Lower lobe of right lung (tissue), 2 donors: Measurements from ENCODE around the gene RFC4. TPM values are rescaled to one million over a fixed set of nuclear protein-coding genes. Genes with fewer than 3 reads are reported as not detected.

Source experiments
- ATAC-seq, 2 donors: fragments of 200-7000 bp; cut with Tn5 transposase; one replicate each; pipeline ENCODE4 v1.9.1; 2020 to 2022; ENCODE audit warnings: mild to moderate bottlenecking in 2 of 2, moderate library complexity in 2 of 2
- DNase-seq: peaks from one replicate; pipeline ENCODE4 v3.0.0-alpha.2; 2020
- H3K27ac ChIP-seq: fragments of 200-600 bp; one replicate; pipeline ENCODE4 v1.8.0; 2022
- H3K27me3 ChIP-seq: fragments of 200-600 bp; one replicate; pipeline ENCODE4 v1.8.0; 2022; ENCODE audit warnings: low read depth
- H3K36me3 ChIP-seq: fragments of 200-600 bp; one replicate; pipeline ENCODE4 v1.8.0; 2022; ENCODE audit warnings: mild to moderate bottlenecking
- H3K4me1 ChIP-seq: fragments of 200-600 bp; one replicate; pipeline ENCODE4 v1.8.0; 2022
- H3K4me3 ChIP-seq: fragments of 200-600 bp; one replicate; pipeline ENCODE4 v1.8.0; 2022; ENCODE audit warnings: mild to moderate bottlenecking
- H3K9me3 ChIP-seq: fragments of 200-600 bp; one replicate; pipeline ENCODE4 v1.8.0; 2022
- CTCF ChIP-seq: fragments of 200-600 bp; IDR thresholded peaks from one replicate; pipeline ENCODE4 v1.8.0; 2022; ENCODE audit warnings: antibody characterized with exemption, mild to moderate bottlenecking
- intact Hi-C: fragments of 100-400 bp; cut with DNase I; formaldehyde crosslinking; loops from one replicate; pipeline ENCODE4 v1.11.0; 2022
- total RNA-seq: library from RNA; stranded (reverse); fragmentation: NEBNext Ultra II Directional; extraction: Animal tissue kit (Norgen Biotek cat#: 25700); gene quantifications from one replicate; pipeline ENCODE4 v1.2.1, GENCODE V29; 2021
- donor health status: DM: no; HTN: yes; CAD: no; lungs with severe emphysema.

The RFC4 gene
- total RNA-seq, 1 donor from 2014 or later, result 8.4 TPM

DNA sequence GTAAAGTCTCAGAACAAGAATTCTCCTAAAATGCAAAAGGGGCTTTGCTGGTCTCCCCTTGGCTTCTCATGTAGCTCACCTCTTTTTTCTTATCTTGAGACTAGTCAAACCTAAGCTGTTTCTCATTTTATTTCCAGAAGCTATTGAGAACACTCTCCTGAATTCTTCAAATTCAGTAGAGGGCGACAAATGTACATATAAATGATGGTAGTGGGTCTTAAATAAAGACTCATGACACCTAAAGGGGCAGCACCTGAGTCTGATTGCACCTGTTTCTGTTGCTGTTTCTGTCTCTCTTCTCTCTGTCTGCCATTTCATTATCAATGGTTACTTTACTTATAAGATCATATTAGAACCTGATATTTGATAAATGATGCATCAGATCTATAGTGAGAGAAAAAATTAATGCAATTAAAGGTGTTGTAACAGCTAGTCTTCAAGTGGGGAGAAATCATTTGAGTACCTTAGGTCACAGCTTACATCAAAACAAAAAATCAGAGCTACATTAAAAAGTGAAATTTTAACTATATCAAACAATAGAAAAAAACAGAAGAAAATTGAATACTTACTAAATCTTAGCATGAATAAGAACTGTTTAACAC is 43.2 kb upstream of the RFC4 start:
- Histone ChIP-seq H3K9me3 (no peaks in the 10 kb centered on the region), H3K4me1 (no peaks in the 10 kb centered on the region), H3K4me3 (no peak overlapping the region), H3K27ac (no peak overlapping the region), H3K36me3 (no peaks in the 10 kb centered on the region), H3K27me3 (no peaks in the 10 kb centered on the region)
- ATAC-seq, result peak; percentile 52 to 67
- no peak for DNase-seq
- peak; percentile 52 for TF ChIP-seq CTCF
- intact Hi-C loops, result no loop called here

- intact Hi-C loops, result no loop called here
- Histone ChIP-seq H3K4me3 (no peak overlapping the region), H3K36me3 (no peaks in the 10 kb centered on the region), H3K27me3 (no peaks in the 10 kb centered on the region), H3K9me3 (no peaks in the 10 kb centered on the region), H3K4me1 (no peaks in the 10 kb centered on the region), H3K27ac (no peak overlapping the region)
- no peak for DNase-seq
- TF ChIP-seq CTCF, result no peak
- no peak for ATAC-seq
These were observed 41.2 kb upstream of the RFC4 start for GRCh38 chr3:186847437-186847836.

DNA sequence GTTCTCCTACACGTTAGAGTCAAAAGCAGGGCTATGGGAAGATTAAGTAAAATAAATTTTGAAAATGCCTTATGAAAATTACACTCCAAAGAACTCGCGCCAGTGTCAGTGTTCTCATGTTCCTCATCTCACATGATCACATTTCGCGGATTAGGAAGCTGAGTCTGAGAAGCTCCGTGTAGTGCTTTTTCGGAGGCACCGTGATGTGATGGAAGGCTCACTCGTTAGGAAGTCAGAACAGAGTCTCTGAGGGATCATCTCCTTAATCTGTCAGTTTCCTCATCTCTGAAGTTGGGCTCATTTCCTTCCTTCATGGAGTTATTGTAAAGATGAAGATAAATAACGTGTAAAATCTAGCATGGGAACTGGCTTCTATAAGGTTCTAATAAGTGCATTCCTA is 39.5 kb upstream of the RFC4 start:
- no peak overlapping the region for H3K27ac ChIP-seq
- intact Hi-C loops, result no loop called here
- no peak for TF ChIP-seq CTCF
- no peaks in the 10 kb centered on the region for H3K9me3 ChIP-seq
- DNase-seq (no peak), ATAC-seq (no peak)
- no peaks in the 10 kb centered on the region for H3K4me1 ChIP-seq
- no peaks in the 10 kb centered on the region for H3K36me3 ChIP-seq
- H3K27me3 ChIP-seq, result no peaks in the 10 kb centered on the region
- H3K4me3 ChIP-seq, result no peak overlapping the region

DNA sequence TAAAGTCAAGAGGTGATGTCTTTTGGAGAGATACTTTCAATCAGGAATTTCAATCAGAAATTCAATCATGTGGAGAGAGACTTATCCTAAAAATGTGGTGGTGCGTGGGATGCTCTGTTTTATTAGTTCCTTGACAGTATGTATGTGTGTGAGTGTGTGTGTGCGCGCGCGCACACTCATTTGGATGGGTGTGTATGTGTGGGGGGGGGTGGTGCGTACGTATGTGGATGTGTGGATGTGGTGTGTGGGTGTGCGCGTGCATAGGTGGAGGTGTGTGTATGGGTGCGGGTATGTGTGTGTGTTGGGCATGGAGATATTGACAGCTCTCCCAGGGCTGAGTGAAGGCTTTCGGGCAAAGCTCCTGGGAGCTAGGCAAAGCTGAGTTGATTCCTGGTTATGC is 38.6 kb upstream of the RFC4 start:
- H3K27me3 ChIP-seq, result no peaks in the 10 kb centered on the region
- no peaks in the 10 kb centered on the region for H3K4me1 ChIP-seq
- intact Hi-C loops, result no loop called here
- H3K4me3 ChIP-seq, result no peak overlapping the region
- no peak overlapping the region for H3K27ac ChIP-seq
- no peaks in the 10 kb centered on the region for H3K9me3 ChIP-seq
- no peaks in the 10 kb centered on the region for H3K36me3 ChIP-seq
- no peak for TF ChIP-seq CTCF
- ATAC-seq (no peak), DNase-seq (no peak)

GRCh38 chr3:186843039-186843432 is 36.8 kb upstream of the RFC4 start:
- ATAC-seq (no peak), DNase-seq (no peak)
- TF ChIP-seq CTCF, result no peak
- Histone ChIP-seq H3K4me3 (no peak overlapping the region), H3K36me3 (no peaks in the 10 kb centered on the region), H3K27ac (no peak overlapping the region), H3K9me3 (no peaks in the 10 kb centered on the region), H3K4me1 (no peaks in the 10 kb centered on the region), H3K27me3 (no peaks in the 10 kb centered on the region)
- intact Hi-C loops, result no loop called here
